GM18505 (cell line): Measurements from ENCODE around the gene ZNRF3.

ENCODE experiments used
- ATAC-seq: cut with Tn5 transposase; IDR thresholded peaks from one replicate; pipeline ENCODE4 v1.9.1; 2021; ENCODE audit not compliant: unreplicated experiment
- POLR2A ChIP-seq: IDR thresholded peaks from 4 replicates; pipeline ENCODE4 v1.6.1; 2011; ENCODE audit warnings: borderline replicate concordance; ENCODE audit not compliant: insufficient read depth, insufficient read length; ENCODE audit errors: extremely low read depth

ZNRF3 gene

GRCh38 chr22:28951530-28951929, 68.2 kb downstream of the ZNRF3 start:
- no peak for ATAC-seq

GRCh38 chr22:28951969-28952521, 68.7 kb downstream of the ZNRF3 start:
- no peak for ATAC-seq
- no peak for TF ChIP-seq POLR2A

More at GRCh38 chr22:28951530-28951929, 68.2 kb downstream of the ZNRF3 start:
- no peak for TF ChIP-seq POLR2A

- ATAC-seq = no peak
- TF ChIP-seq POLR2A = no peak
These were observed 69.5 kb downstream of the ZNRF3 start for GRCh38 chr22:28952857-28953256.

- TF ChIP-seq POLR2A = no peak
- no peak for ATAC-seq
These were observed 70.0 kb downstream of the ZNRF3 start for GRCh38 chr22:28953403-28953802.

DNA sequence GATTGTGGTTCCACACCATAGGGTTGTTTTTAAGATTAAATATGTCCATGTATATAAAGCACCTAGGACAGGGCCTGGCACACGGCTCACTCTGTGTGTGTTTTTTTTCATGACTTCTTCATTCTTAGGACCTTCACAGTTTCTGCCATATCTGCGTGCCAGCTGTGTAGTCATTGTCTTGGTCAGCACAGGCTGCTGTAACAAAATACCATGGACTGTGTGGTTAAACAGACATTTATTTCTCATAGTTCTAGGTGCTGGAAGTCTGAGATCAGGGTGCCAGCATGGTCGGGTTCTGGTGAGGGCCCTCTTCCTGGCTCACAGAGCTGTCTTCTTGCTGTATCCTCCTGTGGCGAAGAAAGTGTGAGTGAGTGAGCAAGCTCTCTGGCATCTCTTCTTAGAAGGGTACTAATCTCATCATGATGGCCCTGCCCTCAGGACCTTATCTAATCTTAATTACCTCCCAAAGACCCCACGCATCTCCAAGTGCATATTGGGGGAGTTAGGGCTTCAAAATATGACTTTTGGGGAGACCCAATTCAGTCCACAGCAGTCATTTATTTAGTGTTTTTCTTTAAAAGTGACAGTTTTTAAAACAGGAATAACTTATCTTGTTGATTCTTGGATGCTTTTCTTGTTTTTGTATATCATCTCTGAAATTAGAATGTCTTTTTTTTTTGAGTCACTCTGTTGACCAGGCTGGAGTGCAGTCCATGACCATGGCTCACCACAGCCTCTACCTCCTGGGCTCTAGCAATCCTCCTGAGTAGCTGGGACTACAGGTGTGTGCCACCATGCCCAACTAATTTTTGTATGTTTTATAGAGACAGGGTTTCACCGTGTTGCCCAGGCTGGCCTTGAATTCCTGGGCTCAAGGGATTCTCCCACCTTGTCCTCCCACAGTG, 70.9 kb downstream of the ZNRF3 start:
- ATAC-seq = no peak
- TF ChIP-seq POLR2A = no peak

- TF ChIP-seq POLR2A = no peak
- no peak for ATAC-seq
These were observed 72.4 kb downstream of the ZNRF3 start for GRCh38 chr22:28955817-28956216.

DNA sequence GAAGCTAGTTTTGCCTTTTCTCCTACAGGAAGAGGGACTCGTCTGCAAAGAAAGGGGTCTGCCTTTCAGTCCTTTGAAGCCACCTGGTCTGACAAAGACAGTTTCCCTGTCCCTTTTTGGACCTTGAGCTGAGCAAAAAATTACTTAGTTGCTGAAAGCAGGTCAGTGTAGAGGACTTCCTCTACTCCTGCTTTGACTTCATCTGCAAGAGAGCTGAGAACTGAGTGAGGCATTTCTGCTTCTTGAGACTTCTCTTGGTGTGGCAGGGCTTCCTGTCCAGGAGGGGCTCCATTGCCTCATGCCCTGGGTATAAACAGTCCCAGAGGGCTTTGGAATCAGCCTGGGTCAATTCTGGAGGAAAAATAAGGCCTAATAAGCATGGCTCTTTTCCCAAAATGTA, 73.1 kb downstream of the ZNRF3 start:
- no peak for ATAC-seq
- TF ChIP-seq POLR2A = no peak

- no peak for TF ChIP-seq POLR2A
- no peak for ATAC-seq
These were observed 75.2 kb downstream of the ZNRF3 start for GRCh38 chr22:28958611-28959010.

- TF ChIP-seq POLR2A = no peak
These were observed 78.7 kb downstream of the ZNRF3 start for GRCh38 chr22:28962042-28962554.

DNA sequence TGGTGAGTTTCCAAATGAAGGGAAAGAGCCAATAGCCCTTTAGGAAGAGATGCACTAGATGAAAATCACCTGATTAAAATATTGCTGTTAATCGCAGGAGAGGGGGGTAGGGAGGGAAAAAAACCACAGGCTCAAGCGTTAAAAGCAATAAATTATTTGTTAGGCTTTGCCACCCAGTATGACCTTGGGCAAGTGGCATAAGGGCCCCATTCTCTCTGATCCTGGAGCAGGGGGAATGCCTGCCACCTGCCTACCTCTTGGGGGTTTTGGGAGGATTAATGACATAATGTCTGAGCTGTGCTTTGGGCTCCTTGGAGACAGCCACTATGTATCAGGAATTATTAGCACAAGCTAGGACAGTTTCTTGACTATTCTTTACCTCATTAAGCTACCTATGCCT, 80.0 kb downstream of the ZNRF3 start:
- no peak for ATAC-seq
- TF ChIP-seq POLR2A = no peak

More at GRCh38 chr22:28962042-28962554, 78.7 kb downstream of the ZNRF3 start:
- ATAC-seq = no peak

DNA sequence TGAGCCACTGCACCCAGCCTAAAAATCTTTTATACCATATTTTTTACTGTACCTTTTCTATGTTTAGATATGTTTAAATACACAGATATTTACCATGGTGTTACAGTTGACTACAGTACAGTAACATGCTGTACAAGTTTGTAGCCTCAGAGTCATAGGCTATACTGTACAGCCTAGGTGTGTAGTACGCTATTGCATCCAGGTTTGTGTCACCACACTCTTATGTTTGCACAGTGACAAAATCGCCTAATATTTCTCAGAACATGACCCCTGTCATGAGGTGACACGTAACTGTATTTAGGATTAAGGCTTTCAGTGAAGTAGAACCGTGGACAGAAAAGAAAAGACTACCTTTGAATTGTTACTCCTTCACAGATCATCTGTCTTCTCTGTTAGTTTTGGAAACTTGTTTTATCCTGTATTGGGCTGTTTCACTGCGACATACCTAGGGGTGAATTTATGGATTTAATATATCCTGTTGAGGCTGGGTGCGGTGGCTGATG, 83.8 kb downstream of the ZNRF3 start:
- ATAC-seq = no peak
- TF ChIP-seq POLR2A = no peak

GRCh38 chr22:28967969-28968368, 84.6 kb downstream of the ZNRF3 start:
- ATAC-seq = no peak
- TF ChIP-seq POLR2A = no peak

DNA sequence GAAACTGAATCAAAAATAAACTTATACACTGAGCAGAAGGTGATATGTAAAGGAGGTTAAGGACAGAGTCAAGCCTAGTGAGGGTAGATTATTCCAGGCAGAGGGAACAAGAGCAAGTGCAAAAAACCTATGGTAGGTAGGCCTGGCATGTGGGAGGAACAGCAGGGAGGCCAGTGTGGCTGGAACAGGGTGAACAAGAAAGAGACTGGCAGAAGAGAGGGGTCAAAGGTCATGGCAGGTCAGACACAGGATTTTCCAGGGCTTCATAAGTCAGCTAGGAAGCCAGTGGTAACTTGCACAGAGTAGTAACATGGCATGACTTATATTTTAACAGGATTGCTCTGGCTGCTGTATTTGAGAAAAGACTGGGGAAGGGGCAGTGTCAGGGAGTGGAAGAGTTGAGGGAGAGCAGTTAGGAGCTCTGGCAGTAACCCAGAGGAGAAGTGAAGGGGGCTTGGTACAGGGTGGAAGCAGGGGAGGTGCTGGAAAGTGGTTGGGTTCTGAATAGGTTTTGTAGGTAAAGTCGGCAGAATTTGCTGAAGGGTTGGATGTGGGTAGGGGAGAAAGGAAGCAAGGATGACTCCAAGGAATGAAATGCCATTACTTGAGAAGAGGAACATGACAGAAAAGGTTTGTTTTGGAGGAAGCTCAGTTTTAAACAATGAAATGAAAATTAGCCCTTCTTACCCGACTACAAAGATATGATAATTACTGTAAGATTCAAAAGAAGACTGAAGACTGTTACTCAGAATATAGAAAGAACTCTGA, 86.2 kb downstream of the ZNRF3 start:
- ATAC-seq = no peak
- TF ChIP-seq POLR2A = no peak
